ENCODE data around the gene ENDOU.

DNA sequence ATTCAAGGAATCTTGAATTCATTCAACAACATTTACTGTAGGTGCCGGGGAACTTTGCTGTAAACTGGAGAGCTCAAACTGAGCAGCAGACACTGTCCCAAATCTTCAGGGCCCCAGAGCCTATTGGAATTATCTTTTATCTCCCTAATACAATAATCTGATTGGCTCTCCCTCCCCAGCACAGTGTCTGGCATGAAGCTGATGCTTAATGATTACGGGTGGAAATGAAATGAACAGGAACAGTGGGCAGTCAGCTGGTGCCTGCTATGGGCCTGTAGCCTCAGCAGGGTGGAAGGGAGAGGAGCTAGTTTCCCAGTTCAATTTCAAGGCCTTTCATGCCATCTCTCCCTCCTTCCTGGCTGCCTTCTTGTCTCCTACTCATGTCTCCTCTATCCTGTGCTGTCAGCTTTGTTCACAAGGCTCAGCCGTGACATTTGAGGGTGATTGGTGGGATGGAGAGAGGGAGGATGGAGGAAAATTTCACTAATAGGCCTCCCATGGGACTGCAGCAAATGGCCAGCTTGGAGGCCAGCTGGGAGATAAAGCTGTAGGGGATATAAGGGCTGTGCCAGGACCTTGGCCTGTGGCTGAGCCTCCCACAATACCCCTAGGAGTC is 37.7 kb upstream of the ENDOU start:
- TF ChIP-seq, protein P1, sequence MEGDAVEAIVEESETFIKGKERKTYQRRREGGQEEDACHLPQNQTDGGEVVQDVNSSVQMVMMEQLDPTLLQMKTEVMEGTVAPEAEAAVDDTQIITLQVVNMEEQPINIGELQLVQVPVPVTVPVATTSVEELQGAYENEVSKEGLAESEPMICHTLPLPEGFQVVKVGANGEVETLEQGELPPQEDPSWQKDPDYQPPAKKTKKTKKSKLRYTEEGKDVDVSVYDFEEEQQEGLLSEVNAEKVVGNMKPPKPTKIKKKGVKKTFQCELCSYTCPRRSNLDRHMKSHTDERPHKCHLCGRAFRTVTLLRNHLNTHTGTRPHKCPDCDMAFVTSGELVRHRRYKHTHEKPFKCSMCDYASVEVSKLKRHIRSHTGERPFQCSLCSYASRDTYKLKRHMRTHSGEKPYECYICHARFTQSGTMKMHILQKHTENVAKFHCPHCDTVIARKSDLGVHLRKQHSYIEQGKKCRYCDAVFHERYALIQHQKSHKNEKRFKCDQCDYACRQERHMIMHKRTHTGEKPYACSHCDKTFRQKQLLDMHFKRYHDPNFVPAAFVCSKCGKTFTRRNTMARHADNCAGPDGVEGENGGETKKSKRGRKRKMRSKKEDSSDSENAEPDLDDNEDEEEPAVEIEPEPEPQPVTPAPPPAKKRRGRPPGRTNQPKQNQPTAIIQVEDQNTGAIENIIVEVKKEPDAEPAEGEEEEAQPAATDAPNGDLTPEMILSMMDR (IDR thresholded peaks at IDR 0.05) = no peak
- TF ChIP-seq SP1 (CRISPR knock-in tag; conservative IDR thresholded peaks at IDR 0.05) (no peak), NR3C1 (CRISPR knock-in tag; conservative IDR thresholded peaks at IDR 0.05; ENCODE audit: low read depth) (no peak), NFYB (CRISPR knock-in tag; conservative IDR thresholded peaks at IDR 0.05; ENCODE audit: low read depth) (no peak), ZNF219 (CRISPR knock-in tag; IDR thresholded peaks at IDR 0.05; ENCODE audit: borderline replicate concordance) (no peak), TP53 (CRISPR knock-in tag; IDR thresholded peaks at IDR 0.05) (no peak), ZNF138 (CRISPR knock-in tag; conservative IDR thresholded peaks at IDR 0.05) (no peak)
- TF ChIP-seq, protein P2, sequence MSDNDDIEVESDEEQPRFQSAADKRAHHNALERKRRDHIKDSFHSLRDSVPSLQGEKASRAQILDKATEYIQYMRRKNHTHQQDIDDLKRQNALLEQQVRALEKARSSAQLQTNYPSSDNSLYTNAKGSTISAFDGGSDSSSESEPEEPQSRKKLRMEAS (CRISPR knock-in tag; IDR thresholded peaks at IDR 0.05) = no peak
- TF ChIP-seq, protein P3, sequence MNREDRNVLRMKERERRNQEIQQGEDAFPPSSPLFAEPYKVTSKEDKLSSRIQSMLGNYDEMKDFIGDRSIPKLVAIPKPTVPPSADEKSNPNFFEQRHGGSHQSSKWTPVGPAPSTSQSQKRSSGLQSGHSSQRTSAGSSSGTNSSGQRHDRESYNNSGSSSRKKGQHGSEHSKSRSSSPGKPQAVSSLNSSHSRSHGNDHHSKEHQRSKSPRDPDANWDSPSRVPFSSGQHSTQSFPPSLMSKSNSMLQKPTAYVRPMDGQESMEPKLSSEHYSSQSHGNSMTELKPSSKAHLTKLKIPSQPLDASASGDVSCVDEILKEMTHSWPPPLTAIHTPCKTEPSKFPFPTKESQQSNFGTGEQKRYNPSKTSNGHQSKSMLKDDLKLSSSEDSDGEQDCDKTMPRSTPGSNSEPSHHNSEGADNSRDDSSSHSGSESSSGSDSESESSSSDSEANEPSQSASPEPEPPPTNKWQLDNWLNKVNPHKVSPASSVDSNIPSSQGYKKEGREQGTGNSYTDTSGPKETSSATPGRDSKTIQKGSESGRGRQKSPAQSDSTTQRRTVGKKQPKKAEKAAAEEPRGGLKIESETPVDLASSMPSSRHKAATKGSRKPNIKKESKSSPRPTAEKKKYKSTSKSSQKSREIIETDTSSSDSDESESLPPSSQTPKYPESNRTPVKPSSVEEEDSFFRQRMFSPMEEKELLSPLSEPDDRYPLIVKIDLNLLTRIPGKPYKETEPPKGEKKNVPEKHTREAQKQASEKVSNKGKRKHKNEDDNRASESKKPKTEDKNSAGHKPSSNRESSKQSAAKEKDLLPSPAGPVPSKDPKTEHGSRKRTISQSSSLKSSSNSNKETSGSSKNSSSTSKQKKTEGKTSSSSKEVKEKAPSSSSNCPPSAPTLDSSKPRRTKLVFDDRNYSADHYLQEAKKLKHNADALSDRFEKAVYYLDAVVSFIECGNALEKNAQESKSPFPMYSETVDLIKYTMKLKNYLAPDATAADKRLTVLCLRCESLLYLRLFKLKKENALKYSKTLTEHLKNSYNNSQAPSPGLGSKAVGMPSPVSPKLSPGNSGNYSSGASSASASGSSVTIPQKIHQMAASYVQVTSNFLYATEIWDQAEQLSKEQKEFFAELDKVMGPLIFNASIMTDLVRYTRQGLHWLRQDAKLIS (CRISPR knock-in tag; IDR thresholded peaks at IDR 0.05; ENCODE audit: borderline replicate concordance) = no peak
- TF ChIP-seq, protein P4, sequence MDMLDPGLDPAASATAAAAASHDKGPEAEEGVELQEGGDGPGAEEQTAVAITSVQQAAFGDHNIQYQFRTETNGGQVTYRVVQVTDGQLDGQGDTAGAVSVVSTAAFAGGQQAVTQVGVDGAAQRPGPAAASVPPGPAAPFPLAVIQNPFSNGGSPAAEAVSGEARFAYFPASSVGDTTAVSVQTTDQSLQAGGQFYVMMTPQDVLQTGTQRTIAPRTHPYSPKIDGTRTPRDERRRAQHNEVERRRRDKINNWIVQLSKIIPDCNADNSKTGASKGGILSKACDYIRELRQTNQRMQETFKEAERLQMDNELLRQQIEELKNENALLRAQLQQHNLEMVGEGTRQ (CRISPR knock-in tag; IDR thresholded peaks at IDR 0.05) = no peak
